HFF-Myc (cell line): Measurements from ENCODE around the gene APOL5.
"Not testable (repeated sequence)": the region's sequence is repeated elsewhere in the genome, so short reads cannot be mapped to it uniquely, and the experiment has no call there.

ENCODE experiments used
- DNase-seq: peaks from one replicate; pipeline ENCODE4 v3.0.0-alpha.2; 2011; ENCODE audit warnings: low read depth; ENCODE audit errors: extremely low read depth
- H3K4me3 ChIP-seq: replicated peaks from 2 replicates; pipeline ENCODE4 v1.5.1; 2011; ENCODE audit warnings: low read depth, mild to moderate bottlenecking, control low read depth, low read length
- CTCF ChIP-seq: IDR thresholded peaks from 2 replicates; pipeline ENCODE4 v1.5.1; 2012; ENCODE audit warnings: mild to moderate bottlenecking, low read depth, low read length, control low read depth; ENCODE audit errors: missing control alignments

Gene APOL5

DNA sequence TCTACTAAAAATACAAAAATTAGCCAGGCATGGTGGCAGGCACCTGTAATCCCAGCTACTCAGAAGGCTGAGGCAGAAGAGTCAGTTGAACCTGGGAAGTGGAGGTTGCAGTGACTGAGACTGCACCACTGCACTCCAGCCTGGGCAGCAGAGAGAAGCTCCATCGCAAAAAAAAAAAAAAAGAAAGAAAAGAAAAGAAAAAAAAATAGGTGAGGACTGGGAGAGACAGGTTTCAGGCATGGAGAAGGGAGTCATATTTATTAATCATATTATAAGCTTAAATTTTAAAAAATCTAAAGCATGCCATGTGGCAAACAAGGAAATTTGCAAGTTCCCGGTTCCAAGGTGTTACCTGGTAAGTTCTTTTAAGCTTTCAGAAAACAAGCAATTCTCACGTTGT is at the start of gene APOL5:
Gene APOL5 (plus strand): TSS at position 301 of the 400 bp plus-strand sequence. CDS start 0 bp downstream, at position 301.
- no peak for DNase-seq
- no peak within 1 kb of the TSS for H3K4me3 ChIP-seq
- TF ChIP-seq CTCF: no peak

- H3K4me3 ChIP-seq: no peak overlapping the region
- TF ChIP-seq CTCF: no peak
- DNase-seq: no peak
Observed at GRCh38 chr22:35674335-35674734, 43.3 kb upstream of the APOL5 start.

DNA sequence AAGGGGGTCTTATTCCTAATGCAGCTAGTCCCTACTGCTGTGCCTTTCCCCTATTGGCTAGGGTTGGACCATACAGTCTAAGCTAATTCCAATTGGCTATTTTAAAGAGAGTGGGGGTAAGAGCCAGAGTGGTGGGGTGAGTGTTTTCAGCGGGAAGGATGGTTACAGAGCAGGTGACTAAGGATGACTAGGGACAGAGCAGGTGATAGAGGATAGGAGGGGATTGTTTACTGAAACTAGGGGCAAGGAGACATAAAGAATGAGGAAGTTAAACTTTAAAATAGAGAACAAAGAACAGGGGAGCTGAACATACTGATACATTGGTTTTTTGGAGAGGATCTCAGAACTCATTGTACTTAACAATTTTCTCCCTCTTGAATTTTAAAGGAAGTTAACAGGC is 41.6 kb upstream of the APOL5 start:
- H3K4me3 ChIP-seq, DNase-seq: not testable (repeated sequence)

DNA sequence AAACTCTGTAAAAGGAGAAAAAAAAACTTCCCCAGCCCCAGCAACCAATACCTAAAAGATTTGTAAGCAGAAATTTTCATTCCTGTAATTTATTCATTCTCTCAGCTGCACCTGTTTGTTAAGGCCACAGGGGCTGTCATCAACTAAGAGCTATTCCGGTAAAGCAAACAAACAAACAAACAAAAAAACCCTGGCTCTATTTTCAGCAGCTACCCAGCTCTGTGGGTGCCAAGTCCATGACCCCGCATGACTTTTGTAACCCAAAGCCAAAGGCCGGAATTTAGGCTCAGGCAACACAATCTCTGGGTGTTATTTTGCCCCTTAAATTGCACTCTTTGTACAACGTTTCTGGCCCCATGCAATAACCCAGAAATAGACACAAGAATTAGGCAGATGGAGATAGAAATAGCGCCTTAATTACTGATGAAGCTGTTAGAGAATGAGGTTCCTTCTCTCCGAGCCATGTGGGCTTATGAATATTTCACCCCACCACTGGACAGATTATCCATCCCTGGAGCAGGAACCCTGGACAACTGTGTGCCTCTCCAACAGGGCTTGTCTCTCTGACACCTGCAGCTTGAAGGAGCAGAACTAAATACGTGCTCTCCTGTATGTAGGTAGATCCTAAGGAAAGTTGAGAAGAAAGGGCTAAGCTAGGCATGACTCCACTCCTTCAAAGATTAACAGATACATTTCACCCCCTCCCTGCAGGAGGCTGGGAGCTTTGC is 40.0 kb upstream of the APOL5 start:
- H3K4me3 ChIP-seq: no peak overlapping the region
- TF ChIP-seq CTCF: no peak
- no peak for DNase-seq

DNA sequence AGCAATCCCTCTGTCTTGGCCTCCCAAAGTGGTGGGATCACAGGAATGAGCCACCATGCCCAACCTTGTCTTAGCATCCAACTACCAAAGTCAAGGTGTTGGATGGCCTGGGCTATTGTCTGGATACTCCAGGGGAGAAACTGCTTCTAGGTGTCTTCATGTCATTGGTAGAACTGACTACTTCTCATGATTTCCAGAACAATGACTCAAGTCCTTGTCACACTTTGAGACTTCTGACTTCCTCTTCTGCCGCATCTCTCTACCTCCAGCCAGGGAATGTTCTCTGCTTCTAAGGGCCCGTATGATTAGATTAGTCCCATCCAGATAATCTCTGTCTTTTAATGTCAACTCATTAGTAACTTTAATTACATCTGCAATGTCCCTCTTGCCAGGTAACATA is 38.8 kb upstream of the APOL5 start:
- no peak for TF ChIP-seq CTCF
- DNase-seq: no peak
- no peak overlapping the region for H3K4me3 ChIP-seq

- H3K4me3 ChIP-seq, DNase-seq: not testable (repeated sequence)
Observed at GRCh38 chr22:35679492-35679891, 38.2 kb upstream of the APOL5 start.

GRCh38 chr22:35681454-35682052 is 36.1 kb upstream of the APOL5 start:
- no peak overlapping the region for H3K4me3 ChIP-seq
- DNase-seq: no peak
- TF ChIP-seq CTCF: no peak

DNA sequence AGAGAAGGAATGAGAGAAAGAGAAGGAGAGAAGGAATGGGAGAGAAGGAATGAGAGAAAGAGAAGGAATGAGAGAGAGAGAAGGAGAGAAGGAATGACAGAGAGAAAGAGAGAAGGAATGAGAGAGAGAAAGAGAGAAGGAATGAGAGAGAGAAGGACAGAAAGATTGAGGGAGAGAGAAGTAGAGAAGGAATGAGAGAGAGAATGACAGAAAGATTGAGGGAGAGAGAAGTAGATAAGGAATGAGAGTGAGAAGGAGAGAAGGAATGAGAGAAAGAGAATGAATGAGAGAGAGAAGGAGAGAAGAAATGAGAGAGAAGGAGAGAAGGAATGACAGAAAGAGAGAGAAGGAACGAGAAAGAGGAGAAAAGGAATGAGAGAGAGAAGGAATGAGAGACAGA is 34.1 kb upstream of the APOL5 start:
- no peak overlapping the region for H3K4me3 ChIP-seq
- no peak for TF ChIP-seq CTCF
- no peak for DNase-seq
